ENCODE results near the gene CDCA5. TPM values are rescaled to one million over a fixed set of nuclear protein-coding genes. Genes with fewer than 3 reads are reported as not detected.

The CDCA5 gene
- total RNA-seq, 1 experiment from 2014 or later, result 92.9 TPM

DNA sequence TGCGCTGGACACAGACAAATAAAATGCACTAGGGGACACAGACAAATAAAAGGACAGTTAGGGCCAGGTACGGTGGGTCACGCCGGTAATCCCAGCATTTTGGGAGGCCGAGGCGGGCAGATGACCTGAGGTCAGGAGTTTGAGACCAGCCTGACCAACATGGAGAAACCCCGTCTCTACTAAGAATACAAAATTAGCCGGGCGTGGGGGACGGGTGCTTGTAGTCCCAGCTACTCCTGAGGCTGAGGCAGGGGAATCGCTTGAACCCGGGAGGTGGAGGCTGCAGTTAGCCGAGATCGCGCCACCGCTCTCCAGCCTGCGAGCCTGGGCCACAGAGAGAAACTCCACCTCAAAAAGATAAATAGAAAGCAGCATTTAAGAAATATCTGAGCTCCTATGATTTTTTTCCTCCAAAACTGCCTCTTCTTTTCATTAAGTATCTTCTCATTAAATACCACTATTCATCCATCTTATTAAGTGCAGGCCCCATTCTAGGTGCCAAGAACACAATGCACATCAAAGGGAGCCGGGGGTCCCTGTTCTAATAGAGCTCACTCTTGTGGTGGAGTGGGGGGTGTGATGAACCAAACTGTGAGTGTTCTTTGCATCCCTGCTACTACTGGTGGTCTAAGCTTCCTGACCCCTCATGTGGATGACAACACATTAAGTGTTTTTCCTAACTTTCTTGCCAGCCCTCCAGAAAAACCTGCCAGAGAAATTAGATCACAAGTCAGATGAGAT lies 34.4 kb upstream of the CDCA5 start:
- Histone ChIP-seq H3K9me3 (ENCODE audit: control insufficient read depth, insufficient read depth, low read depth, low read length) (no peaks in the 10 kb centered on the region), H3K27ac (ENCODE audit: low read length) (no peak overlapping the region), H3K36me3 (ENCODE audit: control insufficient read depth, insufficient read depth, low read length) (peaks cover 15% of the 10 kb centered on the region), H3K4me1 (ENCODE audit: control insufficient read depth, insufficient read depth, low read length) (peaks cover 30% of the 10 kb centered on the region), H3K4me3 (ENCODE audit: low read depth in 2 of 2, low read length in 2 of 2) (no peak overlapping the region), H3K27me3 (ENCODE audit: control insufficient read depth, insufficient read depth, low read length) (no peaks in the 10 kb centered on the region)
- in situ Hi-C loops (cut with HindIII; ENCODE audit: low pct_unique_long_range_greater_than_20kb, low sequenced_read_pairs) (no loop called here), intact Hi-C loops (cut with micrococcal nuclease; ENCODE audit: unreplicated experiment) (loop anchor here (10.0 kb wide), 1 partner anchor 273 kb away; the partner anchor contains the start of gene CDC42BPG)
- POLR2A ChIA-PET, result no interaction called here
- TF ChIP-seq, protein P1, sequence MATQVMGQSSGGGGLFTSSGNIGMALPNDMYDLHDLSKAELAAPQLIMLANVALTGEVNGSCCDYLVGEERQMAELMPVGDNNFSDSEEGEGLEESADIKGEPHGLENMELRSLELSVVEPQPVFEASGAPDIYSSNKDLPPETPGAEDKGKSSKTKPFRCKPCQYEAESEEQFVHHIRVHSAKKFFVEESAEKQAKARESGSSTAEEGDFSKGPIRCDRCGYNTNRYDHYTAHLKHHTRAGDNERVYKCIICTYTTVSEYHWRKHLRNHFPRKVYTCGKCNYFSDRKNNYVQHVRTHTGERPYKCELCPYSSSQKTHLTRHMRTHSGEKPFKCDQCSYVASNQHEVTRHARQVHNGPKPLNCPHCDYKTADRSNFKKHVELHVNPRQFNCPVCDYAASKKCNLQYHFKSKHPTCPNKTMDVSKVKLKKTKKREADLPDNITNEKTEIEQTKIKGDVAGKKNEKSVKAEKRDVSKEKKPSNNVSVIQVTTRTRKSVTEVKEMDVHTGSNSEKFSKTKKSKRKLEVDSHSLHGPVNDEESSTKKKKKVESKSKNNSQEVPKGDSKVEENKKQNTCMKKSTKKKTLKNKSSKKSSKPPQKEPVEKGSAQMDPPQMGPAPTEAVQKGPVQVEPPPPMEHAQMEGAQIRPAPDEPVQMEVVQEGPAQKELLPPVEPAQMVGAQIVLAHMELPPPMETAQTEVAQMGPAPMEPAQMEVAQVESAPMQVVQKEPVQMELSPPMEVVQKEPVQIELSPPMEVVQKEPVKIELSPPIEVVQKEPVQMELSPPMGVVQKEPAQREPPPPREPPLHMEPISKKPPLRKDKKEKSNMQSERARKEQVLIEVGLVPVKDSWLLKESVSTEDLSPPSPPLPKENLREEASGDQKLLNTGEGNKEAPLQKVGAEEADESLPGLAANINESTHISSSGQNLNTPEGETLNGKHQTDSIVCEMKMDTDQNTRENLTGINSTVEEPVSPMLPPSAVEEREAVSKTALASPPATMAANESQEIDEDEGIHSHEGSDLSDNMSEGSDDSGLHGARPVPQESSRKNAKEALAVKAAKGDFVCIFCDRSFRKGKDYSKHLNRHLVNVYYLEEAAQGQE (IDR thresholded peaks at IDR 0.05; ENCODE audit: insufficient read depth in 1 of 2, low read depth in 2 of 2, low read length in 1 of 2), result no peak
- no peak for ATAC-seq
- BruUV-seq (replicated peaks), result no TSS peak
- CTCF ChIA-PET, result interaction anchor here (1.0 kb wide), 1 partner anchor 269 kb away, joined by 4 read pairs; no protein-coding TSS in a partner anchor
- DNase-seq (ENCODE audit: low read depth, low spot score), result no peak

DNA sequence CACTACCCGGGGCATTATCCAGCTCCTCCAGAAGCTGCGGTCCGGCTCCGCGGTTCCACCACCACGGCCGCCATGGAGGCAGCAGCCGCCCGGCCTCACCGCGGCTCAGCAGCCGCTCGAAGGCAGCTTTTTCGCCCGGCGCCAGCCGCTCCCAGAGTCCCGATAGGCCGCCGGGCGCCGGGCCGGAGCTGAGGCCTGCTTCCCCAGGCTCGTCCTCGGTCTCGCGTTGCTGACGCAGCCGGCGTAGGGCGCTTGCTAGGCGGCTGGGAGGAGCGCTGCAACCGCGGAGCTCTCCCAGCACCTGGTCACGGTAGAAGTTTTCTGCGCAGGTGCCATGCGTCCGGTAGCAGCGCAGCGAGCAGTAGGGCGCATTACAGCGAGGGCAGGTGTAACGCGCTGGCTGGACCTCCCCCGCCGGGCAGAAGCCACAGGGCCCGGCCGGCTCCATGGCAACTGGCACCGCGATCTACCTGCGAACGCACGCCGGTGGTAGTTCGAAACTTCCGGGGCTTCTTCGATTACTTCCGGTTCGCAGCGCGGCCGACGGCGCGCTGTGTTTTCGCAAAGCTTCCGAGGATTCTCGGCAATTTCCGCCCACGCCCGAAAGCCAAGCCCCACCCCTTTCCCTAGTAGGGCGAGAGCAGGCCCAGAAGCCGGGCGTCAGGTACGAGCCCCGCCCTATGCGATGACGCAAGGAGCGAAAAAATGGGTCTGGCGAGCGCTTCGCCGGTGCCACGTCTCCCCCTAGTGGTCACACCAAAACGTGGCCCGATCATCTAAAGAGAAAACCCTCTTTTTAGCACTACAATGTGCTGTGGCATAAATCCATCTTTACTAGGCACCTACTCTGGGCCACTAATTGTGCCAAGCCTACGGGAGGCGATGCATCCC lies 33.6 kb upstream of the CDCA5 start, which contains the start of gene ZNHIT2:
ZNHIT2 (minus strand) TSS at position 496 of the 891 bp plus-strand sequence; CDS start at position 448, 48 bp downstream.
- Histone ChIP-seq H3K4me3 (ENCODE audit: low read depth in 2 of 2, low read length in 2 of 2) (peak within 1 kb of the TSS; percentile 70 to 78), H3K9me3 (ENCODE audit: control insufficient read depth, insufficient read depth, low read depth, low read length) (no peaks in the 10 kb centered on the region), H3K27ac (ENCODE audit: low read length) (peak within 1 kb of the TSS; percentile 89), H3K27me3 (ENCODE audit: control insufficient read depth, insufficient read depth, low read length) (no peaks in the 10 kb centered on the region), H3K36me3 (ENCODE audit: control insufficient read depth, insufficient read depth, low read length) (peaks cover 15% of the 10 kb centered on the region), H3K4me1 (ENCODE audit: control insufficient read depth, insufficient read depth, low read length) (peaks cover 33% of the 10 kb centered on the region)
- peak; percentile 77 for ATAC-seq
- TF ChIP-seq TCF7L2 (IDR thresholded peaks at IDR 0.05; ENCODE audit: low read depth, low read length) (0 out of 2 replicates have a peak, but pooled peaks have one; percentile 27), SIN3A (IDR thresholded peaks at IDR 0.05; ENCODE audit: borderline replicate concordance, insufficient read depth, low read depth, low read length) (peak; percentile 77; the same call in 1 of the 2 replicates), POLR2AphosphoS5 (IDR thresholded peaks at IDR 0.05; ENCODE audit: low read depth, low read length) (peak; percentile 98)
- TF ChIP-seq, protein P1 (IDR thresholded peaks at IDR 0.05; ENCODE audit: insufficient read depth in 1 of 2, low read depth in 2 of 2, low read length in 1 of 2), result peak in 1 of 2 experiments; percentile 48; a peak in 1 of 4 replicates
- TF ChIP-seq, protein P2, sequence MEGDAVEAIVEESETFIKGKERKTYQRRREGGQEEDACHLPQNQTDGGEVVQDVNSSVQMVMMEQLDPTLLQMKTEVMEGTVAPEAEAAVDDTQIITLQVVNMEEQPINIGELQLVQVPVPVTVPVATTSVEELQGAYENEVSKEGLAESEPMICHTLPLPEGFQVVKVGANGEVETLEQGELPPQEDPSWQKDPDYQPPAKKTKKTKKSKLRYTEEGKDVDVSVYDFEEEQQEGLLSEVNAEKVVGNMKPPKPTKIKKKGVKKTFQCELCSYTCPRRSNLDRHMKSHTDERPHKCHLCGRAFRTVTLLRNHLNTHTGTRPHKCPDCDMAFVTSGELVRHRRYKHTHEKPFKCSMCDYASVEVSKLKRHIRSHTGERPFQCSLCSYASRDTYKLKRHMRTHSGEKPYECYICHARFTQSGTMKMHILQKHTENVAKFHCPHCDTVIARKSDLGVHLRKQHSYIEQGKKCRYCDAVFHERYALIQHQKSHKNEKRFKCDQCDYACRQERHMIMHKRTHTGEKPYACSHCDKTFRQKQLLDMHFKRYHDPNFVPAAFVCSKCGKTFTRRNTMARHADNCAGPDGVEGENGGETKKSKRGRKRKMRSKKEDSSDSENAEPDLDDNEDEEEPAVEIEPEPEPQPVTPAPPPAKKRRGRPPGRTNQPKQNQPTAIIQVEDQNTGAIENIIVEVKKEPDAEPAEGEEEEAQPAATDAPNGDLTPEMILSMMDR (IDR thresholded peaks at IDR 0.05), result peak; percentile 99
- ChIA-PET POLR2A (no interaction called here), CTCF (interaction anchor here (1.0 kb wide), 1 partner anchor 268 kb away, joined by 4 read pairs; no protein-coding TSS in a partner anchor)
- BruUV-seq (replicated peaks), result no TSS peak
- in situ Hi-C loops (cut with HindIII; ENCODE audit: low pct_unique_long_range_greater_than_20kb, low sequenced_read_pairs), result no loop called here
- peak; percentile 99 for DNase-seq (ENCODE audit: low read depth, low spot score)
- intact Hi-C loops (cut with micrococcal nuclease; ENCODE audit: unreplicated experiment), result loop anchor here (10.0 kb wide), 1 partner anchor 273 kb away; the partner anchor contains the start of gene CDC42BPG

Data from Panc1 (cell line).